H9 (cell line): ENCODE measurements around the gene TMF1. TPM values are rescaled to one million over a fixed set of nuclear protein-coding genes. Genes with fewer than 3 reads are reported as not detected.

Experiments used
- DNase-seq: peaks from one replicate; pipeline ENCODE4 v3.0.0-alpha.2; 2017
- H2AFZ ChIP-seq: one replicate; pipeline ENCODE4 v1.6.1; 2013; ENCODE audit warnings: mild to moderate bottlenecking, low read length, control low read depth, moderate library complexity
- H2AK5ac ChIP-seq: 2 replicates; pipeline ENCODE4 v1.6.1; 2013; ENCODE audit warnings: low read length, control low read depth, mixed read lengths; ENCODE audit not compliant: insufficient read length
- H2BK120ac ChIP-seq: one replicate; pipeline ENCODE4 v1.6.1; 2013; ENCODE audit warnings: low read depth, mild to moderate bottlenecking, low read length, control low read depth, inconsistent platforms; ENCODE audit not compliant: poor library complexity, severe bottlenecking
- H2BK12ac ChIP-seq: 2 replicates; pipeline ENCODE4 v1.6.1; 2013; ENCODE audit warnings: low read length, control low read depth, mixed read lengths, low read depth; ENCODE audit not compliant: insufficient read length
- H2BK15ac ChIP-seq: 2 replicates; pipeline ENCODE4 v1.6.1; 2013; ENCODE audit warnings: low read depth, low read length, control low read depth
- H2BK20ac ChIP-seq: one replicate; pipeline ENCODE4 v1.6.1; 2013; ENCODE audit warnings: low read depth, mild to moderate bottlenecking, low read length, control low read depth, inconsistent platforms; ENCODE audit not compliant: poor library complexity, severe bottlenecking
- H2BK5ac ChIP-seq: 2 replicates; pipeline ENCODE4 v1.6.1; 2013; ENCODE audit warnings: low read length, control low read depth, mixed read lengths; ENCODE audit not compliant: insufficient read length
- H3K14ac ChIP-seq: 2 replicates; pipeline ENCODE4 v1.6.1; 2013; ENCODE audit warnings: low read length, control low read depth; ENCODE audit not compliant: insufficient read depth
- H3K18ac ChIP-seq: 2 replicates; pipeline ENCODE4 v1.6.1; 2013; ENCODE audit warnings: low read depth, mild to moderate bottlenecking, mixed read lengths, low read length, control low read depth; ENCODE audit not compliant: insufficient read length
- H3K23ac ChIP-seq: 2 replicates; pipeline ENCODE4 v1.6.1; 2013; ENCODE audit warnings: low read length, control low read depth, mixed read lengths, low read depth; ENCODE audit not compliant: insufficient read length
- H3K23me2 ChIP-seq: 2 replicates; pipeline ENCODE4 v1.6.1; 2013; ENCODE audit warnings: low read depth, mild to moderate bottlenecking, mixed read lengths, low read length, control low read depth; ENCODE audit not compliant: insufficient read length, poor library complexity, severe bottlenecking
- H3K27ac ChIP-seq: 2 replicates; pipeline ENCODE4 v1.5.1; 2013; ENCODE audit warnings: low read length, control low read depth, mixed read lengths, low read depth; ENCODE audit not compliant: insufficient read length
- H3K27me3 ChIP-seq: 2 replicates; pipeline ENCODE4 v1.6.1; 2013; ENCODE audit warnings: low read length, control low read depth, inconsistent platforms; ENCODE audit not compliant: insufficient read depth
- H3K4ac ChIP-seq: 2 replicates; pipeline ENCODE4 v1.6.1; 2013; ENCODE audit warnings: low read depth, mild to moderate bottlenecking, control low read depth, inconsistent platforms, low read length, moderate library complexity
- H3K4me1 ChIP-seq: 2 replicates; pipeline ENCODE4 v1.6.1; 2013; ENCODE audit warnings: low read length, control low read depth, inconsistent platforms; ENCODE audit not compliant: insufficient read depth
- H3K4me2 ChIP-seq: 2 replicates; pipeline ENCODE4 v1.6.1; 2013; ENCODE audit warnings: low read length, control low read depth, mixed read lengths; ENCODE audit not compliant: insufficient read length, insufficient read depth
- H3K56ac ChIP-seq: 2 replicates; pipeline ENCODE4 v1.6.1; 2013; ENCODE audit warnings: low read depth, mild to moderate bottlenecking, mixed read lengths, low read length, control low read depth; ENCODE audit not compliant: insufficient read length
- H3K79me1 ChIP-seq: 2 replicates; pipeline ENCODE4 v1.6.1; 2013; ENCODE audit warnings: low read depth, mild to moderate bottlenecking, moderate library complexity, low read length, control low read depth, inconsistent platforms; ENCODE audit not compliant: insufficient read depth, poor library complexity, severe bottlenecking
- H3K79me2 ChIP-seq: 2 replicates; pipeline ENCODE4 v1.6.1; 2013; ENCODE audit warnings: low read length, control low read depth, inconsistent platforms; ENCODE audit not compliant: insufficient read depth
- H3K9ac ChIP-seq: 2 replicates; pipeline ENCODE4 v1.6.1; 2013; ENCODE audit warnings: low read length, control low read depth, mixed read lengths; ENCODE audit not compliant: insufficient read length; ENCODE audit errors: extremely low read depth
- H3K9me3 ChIP-seq: one replicate; pipeline ENCODE4 v1.6.1; 2013; ENCODE audit warnings: low read depth, low read length, inconsistent platforms; ENCODE audit not compliant: control insufficient read depth
- H3T11ph ChIP-seq: one replicate; pipeline ENCODE4 v1.6.1; 2013; ENCODE audit warnings: mild to moderate bottlenecking, low read length, control low read depth, inconsistent platforms
- H4K20me1 ChIP-seq: one replicate; pipeline ENCODE4 v1.6.1; 2013; ENCODE audit not compliant: control insufficient read depth, insufficient read length, insufficient read depth
- H4K5ac ChIP-seq: 2 replicates; pipeline ENCODE4 v1.6.1; 2013; ENCODE audit warnings: low read depth, mild to moderate bottlenecking, mixed read lengths, low read length, control low read depth; ENCODE audit not compliant: insufficient read length
- H4K8ac ChIP-seq: replicated peaks from 2 replicates; pipeline ENCODE4 v1.6.1; 2013; ENCODE audit warnings: low read length, control low read depth, mixed read lengths, low read depth; ENCODE audit not compliant: insufficient read length
- H4K91ac ChIP-seq: 2 replicates; pipeline ENCODE4 v1.6.1; 2013; ENCODE audit warnings: low read depth, mild to moderate bottlenecking, moderate library complexity, mixed read lengths, low read length, control low read depth; ENCODE audit not compliant: insufficient read length
- H3K27ac Mint-ChIP-seq, 3 experiments: 2 replicates in 2 of 3; 3 replicates in 1 of 3; pipeline ENCODE4 v1.8.0; 2020 to 2021; ENCODE audit warnings: mixed read lengths in 3 of 3, mild to moderate bottlenecking in 1 of 3, moderate library complexity in 1 of 3
- H3K27me3 Mint-ChIP-seq: 2 replicates; pipeline ENCODE4 v1.8.0; 2021; ENCODE audit warnings: low read depth, mild to moderate bottlenecking, moderate library complexity, mixed read lengths
- H3K36me3 Mint-ChIP-seq, 3 experiments: 2 replicates in 2 of 3; 3 replicates in 1 of 3; pipeline ENCODE4 v1.8.0; 2020 to 2021; ENCODE audit warnings: low read depth in 3 of 3, mixed read lengths in 3 of 3; ENCODE audit not compliant: insufficient read depth in 1 of 3
- H3K4me1 Mint-ChIP-seq, 2 experiments: 2 replicates each; pipeline ENCODE4 v1.8.0; 2020; ENCODE audit warnings: mixed read lengths in 2 of 2
- H3K4me3 Mint-ChIP-seq, 2 experiments: 2 replicates in 1 of 2; 3 replicates in 1 of 2; pipeline ENCODE4 v1.8.0; 2020 to 2021; ENCODE audit warnings: mild to moderate bottlenecking in 2 of 2, mixed read lengths in 2 of 2, moderate library complexity in 1 of 2
- H3K9me3 Mint-ChIP-seq, 2 experiments: 2 replicates in 1 of 2; 3 replicates in 1 of 2; pipeline ENCODE4 v1.8.0; 2020; ENCODE audit warnings: mild to moderate bottlenecking in 2 of 2, mixed read lengths in 2 of 2, moderate library complexity in 1 of 2
- WGBS: extraction: QIAGEN DNeasy Blood & Tissue Kit; methylation state at CpG from one replicate; pipeline ENCODE4 v1.1.7; 2013; ENCODE audit warnings: missing lambda C conversion rate, low lambda C conversion rate, mixed read lengths; ENCODE audit not compliant: insufficient read length; ENCODE audit errors: extremely low coverage; 5-methylcytosine and 5-hydroxymethylcytosine counted together
- total RNA-seq: library from RNA; stranded (reverse); gene quantifications from 2 replicates; pipeline ENCODE4 v1.2.1, GENCODE V29; 2021
- TF ChIP-seq, protein P1 (sequence below): fragments of 200-600 bp; sonication (generic); conservative IDR thresholded peaks from 3 replicates; pipeline ENCODE4 v1.8.0; 2021; ENCODE audit warnings: antibody characterized with exemption, mild to moderate bottlenecking

The TMF1 gene
- total RNA-seq, 1 experiment from 2014 or later: 21.9 TPM

GRCh38 chr3:69063636-69064035 is 11.5 kb upstream of the TMF1 start:
- no peak overlapping the region for H3K18ac ChIP-seq
- no peak overlapping the region for H2AFZ ChIP-seq
- no peak overlapping the region for H3K23ac ChIP-seq
- H3K23me2 ChIP-seq: no peaks in the 10 kb centered on the region
- H2BK5ac ChIP-seq: no peak overlapping the region
- H3K4me1 Mint-ChIP-seq: no peaks in the 10 kb centered on the region
- no peaks in the 10 kb centered on the region for H3K79me2 ChIP-seq
- H3K4me3 Mint-ChIP-seq: no peak overlapping the region
- H3K27ac Mint-ChIP-seq: no peak overlapping the region
- no peak overlapping the region for H4K91ac ChIP-seq
- H3K36me3 Mint-ChIP-seq: peaks cover 27 to 47% (median 43%) of the 10 kb centered on the region in 3 experiments
- H2BK12ac ChIP-seq: no peak overlapping the region
- no peaks in the 10 kb centered on the region for H3K27me3 Mint-ChIP-seq
- H4K5ac ChIP-seq: no peak overlapping the region
- DNase-seq: no peak
- no peaks in the 10 kb centered on the region for H3K4me1 ChIP-seq
- H3K27ac ChIP-seq: no peak overlapping the region
- no peak overlapping the region for H2BK120ac ChIP-seq
- no peak overlapping the region for H3T11ph ChIP-seq
- no peak overlapping the region for H4K8ac ChIP-seq
- H3K14ac ChIP-seq: no peak overlapping the region
- H3K27me3 ChIP-seq: no peaks in the 10 kb centered on the region
- H3K9ac ChIP-seq: no peak overlapping the region
- TF ChIP-seq, protein P1, sequence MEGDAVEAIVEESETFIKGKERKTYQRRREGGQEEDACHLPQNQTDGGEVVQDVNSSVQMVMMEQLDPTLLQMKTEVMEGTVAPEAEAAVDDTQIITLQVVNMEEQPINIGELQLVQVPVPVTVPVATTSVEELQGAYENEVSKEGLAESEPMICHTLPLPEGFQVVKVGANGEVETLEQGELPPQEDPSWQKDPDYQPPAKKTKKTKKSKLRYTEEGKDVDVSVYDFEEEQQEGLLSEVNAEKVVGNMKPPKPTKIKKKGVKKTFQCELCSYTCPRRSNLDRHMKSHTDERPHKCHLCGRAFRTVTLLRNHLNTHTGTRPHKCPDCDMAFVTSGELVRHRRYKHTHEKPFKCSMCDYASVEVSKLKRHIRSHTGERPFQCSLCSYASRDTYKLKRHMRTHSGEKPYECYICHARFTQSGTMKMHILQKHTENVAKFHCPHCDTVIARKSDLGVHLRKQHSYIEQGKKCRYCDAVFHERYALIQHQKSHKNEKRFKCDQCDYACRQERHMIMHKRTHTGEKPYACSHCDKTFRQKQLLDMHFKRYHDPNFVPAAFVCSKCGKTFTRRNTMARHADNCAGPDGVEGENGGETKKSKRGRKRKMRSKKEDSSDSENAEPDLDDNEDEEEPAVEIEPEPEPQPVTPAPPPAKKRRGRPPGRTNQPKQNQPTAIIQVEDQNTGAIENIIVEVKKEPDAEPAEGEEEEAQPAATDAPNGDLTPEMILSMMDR: no peak
- H2BK20ac ChIP-seq: no peak overlapping the region
- no peak overlapping the region for H3K4me2 ChIP-seq
- H3K56ac ChIP-seq: no peak overlapping the region
- H3K4ac ChIP-seq: no peak overlapping the region
- H2AK5ac ChIP-seq: no peak overlapping the region
- H2BK15ac ChIP-seq: no peak overlapping the region
- WGBS: no CpG with 5 or more reads among the region's 2 CpGs
- H3K79me1 ChIP-seq: no peaks in the 10 kb centered on the region
- H4K20me1 ChIP-seq: no peaks in the 10 kb centered on the region
- no peaks in the 10 kb centered on the region for H3K9me3 Mint-ChIP-seq
- H3K9me3 ChIP-seq: no peaks in the 10 kb centered on the region
